Mesothelial cell of epicardium (in vitro differentiated cells): ENCODE results near the gene TMCO4. TPM values are rescaled to one million over a fixed set of nuclear protein-coding genes. Genes with fewer than 3 reads are reported as not detected.

Experiments
- DNase-seq, 2 experiments: peaks; one replicate each; pipeline ENCODE4 v3.0.0; 2021; ENCODE audit warnings: low spot score in 2 of 2; ENCODE audit not compliant: unreplicated experiment in 2 of 2
- H3K27ac Mint-ChIP-seq: 2 replicates; pipeline ENCODE4 v1.8.0; 2021; ENCODE audit warnings: mixed read lengths
- H3K27me3 Mint-ChIP-seq: 2 replicates; pipeline ENCODE4 v1.8.0; 2021; ENCODE audit warnings: low read depth, mixed read lengths
- H3K36me3 Mint-ChIP-seq: 2 replicates; pipeline ENCODE4 v1.8.0; 2021; ENCODE audit warnings: mixed read lengths
- H3K4me1 Mint-ChIP-seq: 2 replicates; pipeline ENCODE4 v1.8.0; 2021; ENCODE audit warnings: mixed read lengths
- H3K4me3 Mint-ChIP-seq: 2 replicates; pipeline ENCODE4 v1.8.0; 2021; ENCODE audit warnings: mild to moderate bottlenecking, moderate library complexity, mixed read lengths
- H3K9me3 Mint-ChIP-seq: 2 replicates; pipeline ENCODE4 v1.8.0; 2021; ENCODE audit warnings: mixed read lengths
- CTCF ChIP-seq: fragments of 200-600 bp; sonication (generic); IDR thresholded peaks from one replicate; pipeline ENCODE4 v1.5.0; 2021; ENCODE audit warnings: antibody characterized with exemption; ENCODE audit not compliant: unreplicated experiment
- total RNA-seq: library from RNA; stranded (reverse); gene quantifications from 3 replicates; pipeline ENCODE4 v1.2.1, GENCODE V29; 2021

The TMCO4 gene
- total RNA-seq, 1 donor from 2014 or later: 21.4 TPM

GRCh38 chr1:19654886-19655717 lies 144.6 kb downstream of the TMCO4 start:
- no peak for TF ChIP-seq CTCF
- Mint-ChIP-seq H3K4me1 (peaks cover 7% of the 10 kb centered on the region), H3K36me3 (no peaks in the 10 kb centered on the region), H3K27ac (no peak overlapping the region), H3K4me3 (no peak overlapping the region), H3K9me3 (no peaks in the 10 kb centered on the region), H3K27me3 (peaks cover 4% of the 10 kb centered on the region)
- no peak for DNase-seq

GRCh38 chr1:19654386-19654785 lies 145.3 kb downstream of the TMCO4 start:
- no peak for DNase-seq
- no peak overlapping the region for H3K27ac Mint-ChIP-seq
- H3K36me3 Mint-ChIP-seq: no peaks in the 10 kb centered on the region
- no peaks in the 10 kb centered on the region for H3K27me3 Mint-ChIP-seq
- no peak overlapping the region for H3K4me3 Mint-ChIP-seq
- H3K9me3 Mint-ChIP-seq: no peaks in the 10 kb centered on the region
- H3K4me1 Mint-ChIP-seq: peaks cover 3% of the 10 kb centered on the region
- no peak for TF ChIP-seq CTCF

DNA sequence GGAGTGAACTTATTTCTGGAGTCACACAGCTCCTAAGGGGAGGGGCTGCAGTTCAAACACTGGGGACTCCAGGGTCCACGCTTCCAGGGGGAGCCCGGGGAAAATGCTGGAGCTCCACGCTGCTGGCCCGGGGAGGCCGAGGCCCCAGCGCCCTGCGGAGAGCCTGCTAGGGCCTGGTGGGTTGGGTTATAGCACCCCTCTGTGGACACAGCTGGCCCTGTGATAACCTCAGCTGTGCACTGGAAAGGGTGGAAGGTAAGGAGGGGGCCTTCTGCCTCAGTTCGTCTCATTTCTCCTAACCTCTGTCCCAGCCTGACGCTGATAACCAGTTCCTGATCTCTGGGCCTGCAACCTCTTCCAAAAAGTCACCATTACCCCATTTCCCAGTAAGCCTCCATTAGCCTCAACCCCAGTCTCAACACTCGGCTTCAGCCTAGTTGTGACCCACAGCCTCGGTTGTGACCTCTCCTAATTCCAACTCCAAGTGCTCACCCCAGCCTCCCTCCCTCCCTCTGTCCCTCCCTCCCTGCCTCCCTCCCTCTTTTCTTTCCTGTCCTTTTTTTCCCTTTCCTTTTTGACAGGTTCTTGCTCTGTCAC lies 148.5 kb downstream of the TMCO4 start:
- DNase-seq: peak in 1 of 2 experiments; percentile 56
- peak; percentile 20 for TF ChIP-seq CTCF
- Mint-ChIP-seq H3K27ac (no peak overlapping the region), H3K9me3 (no peaks in the 10 kb centered on the region), H3K27me3 (peaks cover 3% of the 10 kb centered on the region), H3K4me3 (no peak overlapping the region), H3K36me3 (no peaks in the 10 kb centered on the region), H3K4me1 (peaks cover 2% of the 10 kb centered on the region)

- Mint-ChIP-seq H3K27ac (no peak overlapping the region), H3K4me3 (no peak overlapping the region), H3K27me3 (peaks cover 9% of the 10 kb centered on the region), H3K4me1 (peaks cover 2% of the 10 kb centered on the region), H3K36me3 (no peaks in the 10 kb centered on the region), H3K9me3 (no peaks in the 10 kb centered on the region)
- DNase-seq: no peak
- no peak for TF ChIP-seq CTCF
Measured at GRCh38 chr1:19650416-19651140, 149.1 kb downstream of the TMCO4 start.

DNA sequence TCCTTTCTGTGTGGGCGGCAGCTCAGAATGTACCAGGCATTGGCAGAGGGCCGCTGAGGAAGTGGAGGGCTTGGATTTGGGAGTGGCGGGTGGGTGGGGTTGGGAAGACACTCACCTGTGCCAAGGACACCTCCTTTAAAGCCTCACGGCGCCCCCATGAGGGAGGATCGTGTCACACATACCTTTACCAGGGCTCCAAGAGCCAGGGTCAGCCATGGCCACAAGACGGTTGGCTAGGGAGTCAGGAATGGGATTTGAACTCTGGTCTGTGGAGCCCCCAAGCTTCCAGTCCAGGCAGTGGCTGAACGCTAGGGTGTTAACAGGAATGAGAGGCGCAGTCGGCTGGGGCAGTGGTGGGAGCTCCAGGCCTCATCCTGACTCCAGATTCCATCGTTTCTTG lies 151.0 kb downstream of the TMCO4 start:
- peaks cover 4% of the 10 kb centered on the region for H3K4me1 Mint-ChIP-seq
- DNase-seq: no peak
- H3K9me3 Mint-ChIP-seq: no peaks in the 10 kb centered on the region
- no peak for TF ChIP-seq CTCF
- H3K4me3 Mint-ChIP-seq: no peak overlapping the region
- no peak overlapping the region for H3K27ac Mint-ChIP-seq
- H3K27me3 Mint-ChIP-seq: peaks cover 13% of the 10 kb centered on the region
- H3K36me3 Mint-ChIP-seq: no peaks in the 10 kb centered on the region
